DND-41 (cell line): Measurements from ENCODE around the gene CENPP.

Experiments
- ATAC-seq: fragments of 200-7000 bp; cut with Tn5 transposase; 3 replicates; pipeline ENCODE4 v1.9.1; 2021; ENCODE audit warnings: low read depth; ENCODE audit not compliant: insufficient read depth
- DNase-seq: peaks from one replicate; pipeline ENCODE4 v3.0.0-alpha.2; 2020
- H2AFZ ChIP-seq: 2 replicates; pipeline ENCODE4 v1.6.0; 2012; ENCODE audit warnings: low read depth, low read length
- H3K27ac ChIP-seq: 2 replicates; pipeline ENCODE4 v1.5.1; 2012; ENCODE audit warnings: low read length, inconsistent platforms
- H3K27me3 ChIP-seq: fragments of 200-600 bp; sonication (generic); 2 replicates; pipeline ENCODE4 v1.6.0; 2012; ENCODE audit warnings: low read length, mild to moderate bottlenecking, inconsistent platforms; ENCODE audit not compliant: insufficient read depth, poor library complexity
- H3K36me3 ChIP-seq: 2 replicates; pipeline ENCODE4 v1.5.1; 2012; ENCODE audit warnings: low read length, inconsistent platforms; ENCODE audit not compliant: insufficient read depth
- H3K4me1 ChIP-seq: 2 replicates; pipeline ENCODE4 v1.5.1; 2012; ENCODE audit warnings: mild to moderate bottlenecking, low read length; ENCODE audit not compliant: insufficient read depth
- H3K4me2 ChIP-seq: 2 replicates; pipeline ENCODE4 v1.6.0; 2012; ENCODE audit warnings: mild to moderate bottlenecking, moderate library complexity, low read length, inconsistent platforms; ENCODE audit not compliant: insufficient read depth
- H3K4me3 ChIP-seq, 2 experiments: fragments of 200-600 bp in 1 of 2; shearing (Covaris generic) in 1 of 2; 2 replicates each; pipeline ENCODE4 v1.5.1; 2012 to 2016; ENCODE audit warnings: inconsistent platforms in 2 of 2, low read length in 2 of 2, mild to moderate bottlenecking in 2 of 2, low read depth in 1 of 2, moderate library complexity in 1 of 2
- H3K79me2 ChIP-seq: 2 replicates; pipeline ENCODE4 v1.6.0; 2012; ENCODE audit warnings: low read length, inconsistent platforms; ENCODE audit not compliant: insufficient read depth
- H3K9ac ChIP-seq: 2 replicates; pipeline ENCODE4 v1.6.0; 2012; ENCODE audit warnings: low read depth, mild to moderate bottlenecking, inconsistent platforms, low read length, moderate library complexity
- H3K9me3 ChIP-seq: 2 replicates; pipeline ENCODE4 v1.5.1; 2012; ENCODE audit warnings: low read length, moderate library complexity, mild to moderate bottlenecking, inconsistent platforms; ENCODE audit not compliant: insufficient read depth, severe bottlenecking
- H4K20me1 ChIP-seq: 2 replicates; pipeline ENCODE4 v1.6.0; 2012; ENCODE audit warnings: low read length; ENCODE audit not compliant: insufficient read depth
- CTCF ChIP-seq: IDR thresholded peaks from 2 replicates; pipeline ENCODE4 v1.5.1; 2012; ENCODE audit warnings: borderline replicate concordance, low read length, moderate library complexity, mild to moderate bottlenecking; ENCODE audit not compliant: poor library complexity, severe bottlenecking; ENCODE audit errors: extremely low read depth
- EZH2 ChIP-seq: IDR thresholded peaks from 3 replicates; pipeline ENCODE4 v1.6.1; 2012; ENCODE audit warnings: borderline replicate concordance, low read depth, mild to moderate bottlenecking, moderate library complexity, low read length, inconsistent platforms; ENCODE audit not compliant: severe bottlenecking

The CENPP gene

GRCh38 chr9:92312887-92313623 is 12.7 kb upstream of the CENPP start:
- no peak for ATAC-seq
- no peak overlapping the region for H3K27ac ChIP-seq
- H3K36me3 ChIP-seq: peaks cover 62% of the 10 kb centered on the region

GRCh38 chr9:92313624-92314012 is 12.1 kb upstream of the CENPP start:
- no peaks in the 10 kb centered on the region for H3K9me3 ChIP-seq
- ATAC-seq (no peak), DNase-seq (no peak)
- no peak overlapping the region for H3K27ac ChIP-seq
- TF ChIP-seq EZH2 (no peak), CTCF (no peak)
- no peak overlapping the region for H3K4me3 ChIP-seq
- H3K4me1 ChIP-seq: no peaks in the 10 kb centered on the region
- no peak overlapping the region for H3K9ac ChIP-seq
- peaks cover 61% of the 10 kb centered on the region for H3K36me3 ChIP-seq
- H3K27me3 ChIP-seq: no peaks in the 10 kb centered on the region
- peaks cover 6% of the 10 kb centered on the region; the same call in 1 of the 2 replicates for H3K79me2 ChIP-seq
- H3K4me2 ChIP-seq: no peak overlapping the region
- no peaks in the 10 kb centered on the region for H4K20me1 ChIP-seq
- no peak overlapping the region for H2AFZ ChIP-seq

More at GRCh38 chr9:92312887-92313623, 12.7 kb upstream of the CENPP start:
- Histone ChIP-seq H3K4me1 (no peaks in the 10 kb centered on the region), H3K4me2 (no peak overlapping the region), H2AFZ (no peak overlapping the region), H3K9me3 (no peaks in the 10 kb centered on the region), H3K27me3 (no peaks in the 10 kb centered on the region), H3K4me3 (no peak overlapping the region), H3K9ac (no peak overlapping the region), H3K79me2 (peaks cover 6% of the 10 kb centered on the region; the same call in 1 of the 2 replicates), H4K20me1 (no peaks in the 10 kb centered on the region)
- no peak for DNase-seq
- TF ChIP-seq CTCF (no peak), EZH2 (no peak)

- H3K27me3 ChIP-seq: no peaks in the 10 kb centered on the region
- DNase-seq: no peak
- peaks cover 6% of the 10 kb centered on the region; the same call in 1 of the 2 replicates for H3K79me2 ChIP-seq
- TF ChIP-seq EZH2 (no peak), CTCF (no peak)
- no peak overlapping the region for H3K4me2 ChIP-seq
- H3K4me3 ChIP-seq: no peak overlapping the region
- H3K4me1 ChIP-seq: no peaks in the 10 kb centered on the region
- peaks cover 55% of the 10 kb centered on the region for H3K36me3 ChIP-seq
- no peaks in the 10 kb centered on the region for H4K20me1 ChIP-seq
- no peak for ATAC-seq
- no peak overlapping the region for H3K9ac ChIP-seq
- no peak overlapping the region for H3K27ac ChIP-seq
- no peak overlapping the region for H2AFZ ChIP-seq
- no peaks in the 10 kb centered on the region for H3K9me3 ChIP-seq
Observed at GRCh38 chr9:92315456-92315855, 10.3 kb upstream of the CENPP start.

GRCh38 chr9:92324431-92324830 is 1.3 kb upstream of the CENPP start:
- DNase-seq (no peak), ATAC-seq (no peak)
- Histone ChIP-seq H3K9me3 (no peaks in the 10 kb centered on the region), H3K4me1 (peaks cover 41% of the 10 kb centered on the region), H3K4me3 (peak overlapping the region; percentile 85 to 96), H3K79me2 (peaks cover 65% of the 10 kb centered on the region), H3K27ac (peak overlapping the region; percentile 96), H4K20me1 (no peaks in the 10 kb centered on the region; the same call in 1 of the 2 replicates), H3K36me3 (peaks cover 35% of the 10 kb centered on the region), H2AFZ (peak overlapping the region; percentile 94), H3K27me3 (no peaks in the 10 kb centered on the region), H3K4me2 (peak overlapping the region; percentile 97), H3K9ac (peak overlapping the region; percentile 84)
- no peak for TF ChIP-seq EZH2
- no peak for TF ChIP-seq CTCF
